SK-N-SH (cell line): ENCODE measurements around the gene TMA16. TPM values are rescaled to one million over a fixed set of nuclear protein-coding genes. Genes with fewer than 3 reads are reported as not detected.

Source experiments
- CTCF ChIA-PET: fragments of 300-600, 350-600 bp; formaldehyde crosslinking; extraction: SDS; loops from one replicate; lab custom pipeline; 2021; lab: Yijun Ruan, JAX
- POLR2A ChIA-PET: fragments of 350-600 bp; sonication (Branson Sonifier 250); formaldehyde crosslinking; extraction: SDS; loops from one replicate; lab custom pipeline; 2020; ENCODE audit warnings: antibody characterized with exemption, inconsistent platforms; lab: Yijun Ruan, JAX
- DNase-seq: peaks from one replicate; pipeline ENCODE4 v3.0.0; 2012
- H2AFZ ChIP-seq: fragments of 200-600 bp; sonication (generic); 2 replicates; pipeline ENCODE4 v1.8.1; 2016; ENCODE audit warnings: antibody characterized with exemption, mild to moderate bottlenecking, low read depth
- H3F3A ChIP-seq: fragments of 200-600 bp; sonication (generic); replicated peaks from 2 replicates; pipeline ENCODE3; 2016; ENCODE audit warnings: antibody characterized with exemption, mild to moderate bottlenecking; ENCODE audit not compliant: insufficient read depth
- H3K27ac ChIP-seq, 2 experiments: fragments of 200-500 bp in 1 of 2; fragments of 200-600 bp in 1 of 2; sonication (Bioruptor generic) in 1 of 2; sonication (generic), shearing (Covaris generic) in 1 of 2; 2 replicates each; pipeline versions ENCODE4 v1.5.1 to v1.6.1; 2014 to 2016; ENCODE audit warnings: low read depth in 2 of 2, inconsistent platforms in 1 of 2, low read length in 1 of 2, mild to moderate bottlenecking in 1 of 2, mixed read lengths in 1 of 2
- H3K27me3 ChIP-seq: fragments of 200-600 bp; sonication (generic), shearing (Covaris generic); 2 replicates; pipeline ENCODE4 v1.6.1; 2016; ENCODE audit warnings: mixed run types; ENCODE audit not compliant: insufficient read depth
- H3K36me3 ChIP-seq, 2 experiments: fragments of 200-500 bp in 1 of 2; fragments of 200-600 bp in 1 of 2; sonication (Bioruptor generic) in 1 of 2; sonication (generic) in 1 of 2; replicated peaks in 1 of 2; 2 replicates each; pipeline versions ENCODE3 to v1.5.1; 2014 to 2016; ENCODE audit warnings: low read length in 1 of 2, mild to moderate bottlenecking in 1 of 2; ENCODE audit not compliant: insufficient read depth in 2 of 2, control insufficient read depth in 1 of 2
- H3K4me1 ChIP-seq, 2 experiments: fragments of 200-500 bp in 1 of 2; fragments of 200-600 bp in 1 of 2; sonication (Bioruptor generic) in 1 of 2; sonication (generic), shearing (Covaris generic) in 1 of 2; 2 replicates each; pipeline versions ENCODE4 v1.5.1 to v1.6.1; 2014 to 2016; ENCODE audit warnings: low read depth in 1 of 2, low read length in 1 of 2, mixed run types in 1 of 2; ENCODE audit not compliant: insufficient read depth in 2 of 2, control insufficient read depth in 1 of 2
- H3K4me2 ChIP-seq: fragments of 200-600 bp; sonication (generic), shearing (Covaris generic); 2 replicates; pipeline ENCODE4 v1.6.1; 2017; ENCODE audit warnings: mixed run types
- H3K4me3 ChIP-seq, 2 experiments: fragments of 200-500 bp in 1 of 2; fragments of 200-600 bp in 1 of 2; sonication (Bioruptor generic) in 1 of 2; sonication (generic), shearing (Covaris generic) in 1 of 2; 2 replicates each; pipeline versions ENCODE4 v1.5.1 to v1.8.1; 2014 to 2016; ENCODE audit warnings: low read depth in 2 of 2, inconsistent platforms in 1 of 2, low read length in 1 of 2, mild to moderate bottlenecking in 1 of 2, mixed read lengths in 1 of 2, moderate library complexity in 1 of 2
- H3K79me2 ChIP-seq: fragments of 200-600 bp; sonication (generic); 2 replicates; pipeline ENCODE4 v1.8.1; 2017; ENCODE audit warnings: mild to moderate bottlenecking; ENCODE audit not compliant: insufficient read depth
- H3K9ac ChIP-seq: fragments of 200-600 bp; sonication (generic); 2 replicates; pipeline ENCODE4 v1.6.1; 2017; ENCODE audit warnings: mixed run types
- H3K9me2 ChIP-seq: fragments of 200-600 bp; sonication (generic); 2 replicates; pipeline ENCODE4 v1.6.1; 2017; ENCODE audit warnings: mixed run types
- H3K9me3 ChIP-seq: fragments of 200-600 bp; sonication (generic); 2 replicates; pipeline ENCODE4 v1.6.1; 2017; ENCODE audit warnings: mixed run types, mild to moderate bottlenecking, moderate library complexity
- H4K20me1 ChIP-seq: fragments of 200-600 bp; sonication (generic); 2 replicates; pipeline ENCODE4 v1.6.1; 2017; ENCODE audit warnings: mild to moderate bottlenecking, mixed run types; ENCODE audit not compliant: insufficient read depth
- CHD2 ChIP-seq: fragments of 150-350 bp; IDR thresholded peaks from 2 replicates; pipeline ENCODE4 v1.6.1; 2018; ENCODE audit warnings: low read length; ENCODE audit not compliant: partially characterized antibody
- EP300 ChIP-seq, 2 experiments: IDR thresholded peaks; 2 replicates each; pipeline versions ENCODE4 v1.4.0 to v1.6.1; 2012; ENCODE audit warnings: borderline replicate concordance in 1 of 2, low read depth in 1 of 2, low read length in 1 of 2
- FOXM1 ChIP-seq: IDR thresholded peaks from 2 replicates; pipeline ENCODE4 v1.4.0; 2012; ENCODE audit warnings: low read depth, mild to moderate bottlenecking
- GABPA ChIP-seq: IDR thresholded peaks from 2 replicates; pipeline ENCODE4 v1.4.0; 2012; ENCODE audit warnings: low read depth, mild to moderate bottlenecking
- GATA2 ChIP-seq: sonication (generic); formaldehyde crosslinking; IDR thresholded peaks from 2 replicates; pipeline ENCODE4 v1.5.0; 2020; ENCODE audit warnings: mild to moderate bottlenecking, missing genetic modification reagents
- JUND ChIP-seq: IDR thresholded peaks from 2 replicates; pipeline ENCODE4 v1.4.0; 2012
- MAX ChIP-seq: IDR thresholded peaks from 2 replicates; pipeline ENCODE4 v1.4.0; 2012; ENCODE audit warnings: low read depth
- MXI1 ChIP-seq: IDR thresholded peaks from 2 replicates; pipeline ENCODE4 v1.6.1; 2012; ENCODE audit warnings: mild to moderate bottlenecking, low read depth, low read length, improper control_type of control experiment
- NRF1 ChIP-seq: IDR thresholded peaks from 2 replicates; pipeline ENCODE4 v1.6.1; 2012; ENCODE audit warnings: low read depth, mild to moderate bottlenecking, low read length
- POLR2AphosphoS5 ChIP-seq: IDR thresholded peaks from 2 replicates; pipeline ENCODE4 v1.6.1; 2012; ENCODE audit warnings: low read depth, low read length
- RAD21 ChIP-seq: IDR thresholded peaks from 2 replicates; pipeline ENCODE4 v1.6.1; 2012; ENCODE audit warnings: mild to moderate bottlenecking, low read length
- RCOR1 ChIP-seq: fragments of 150-350 bp; IDR thresholded peaks from 2 replicates; pipeline ENCODE4 v1.6.1; 2017; ENCODE audit warnings: antibody characterized with exemption, low read length
- RFX5 ChIP-seq: IDR thresholded peaks from 2 replicates; pipeline ENCODE4 v1.6.1; 2012; ENCODE audit warnings: mild to moderate bottlenecking, improper control_type of control experiment, low read length
- RXRA ChIP-seq: IDR thresholded peaks from 2 replicates; pipeline ENCODE4 v1.4.0; 2012; ENCODE audit warnings: low read depth, mild to moderate bottlenecking, borderline replicate concordance
- TAF1 ChIP-seq: IDR thresholded peaks from 2 replicates; pipeline ENCODE4 v1.6.1; 2012; ENCODE audit warnings: low read depth, mild to moderate bottlenecking, low read length, moderate library complexity, borderline replicate concordance
- USF2 ChIP-seq: fragments of 150-350 bp; IDR thresholded peaks from 2 replicates; pipeline ENCODE4 v1.6.1; 2017; ENCODE audit warnings: antibody characterized with exemption, low read length, low read depth, borderline replicate concordance
- ZBTB33 ChIP-seq: IDR thresholded peaks from 2 replicates; pipeline ENCODE4 v1.4.0; 2012; ENCODE audit warnings: low read depth, borderline replicate concordance
- WGBS: methylation state at CpG from one replicate; pipeline ENCODE4 v1.1.6; 2017; ENCODE audit warnings: low lambda C conversion rate; 5-methylcytosine and 5-hydroxymethylcytosine counted together
- polyA plus RNA-seq, 3 experiments: library from polyadenylated mRNA; depleted of rRNA; stranded (reverse); fragments of >200 nt; gene quantifications; 2 replicates each; pipeline ENCODE4 v1.2.3, GENCODE V29; 2012
- TF ChIP-seq, protein P1 (sequence below): IDR thresholded peaks from 2 replicates; pipeline ENCODE4; 2012

TMA16 gene
- polyA plus RNA-seq, 1 of the 3 experiments (the other 2 are of a cell fraction), result 10.0 TPM

GRCh38 chr4:163474027-163474426 is 20.5 kb upstream of the TMA16 start:
- H4K20me1 ChIP-seq, result no peaks in the 10 kb centered on the region
- no peak overlapping the region for H3K9ac ChIP-seq
- H3K4me3 ChIP-seq, result no peak overlapping the region
- no peak overlapping the region for H3K27ac ChIP-seq
- WGBS, result 49% methylated on average over 3 of the region's 3 CpGs
- H3F3A ChIP-seq, result no peaks in the 10 kb centered on the region
- no peak overlapping the region for H3K4me2 ChIP-seq
- peaks cover 25% of the 10 kb centered on the region; the same call in 1 of the 2 replicates for H3K27me3 ChIP-seq
- no peaks in the 10 kb centered on the region for H3K4me1 ChIP-seq
- TF ChIP-seq, protein P1, sequence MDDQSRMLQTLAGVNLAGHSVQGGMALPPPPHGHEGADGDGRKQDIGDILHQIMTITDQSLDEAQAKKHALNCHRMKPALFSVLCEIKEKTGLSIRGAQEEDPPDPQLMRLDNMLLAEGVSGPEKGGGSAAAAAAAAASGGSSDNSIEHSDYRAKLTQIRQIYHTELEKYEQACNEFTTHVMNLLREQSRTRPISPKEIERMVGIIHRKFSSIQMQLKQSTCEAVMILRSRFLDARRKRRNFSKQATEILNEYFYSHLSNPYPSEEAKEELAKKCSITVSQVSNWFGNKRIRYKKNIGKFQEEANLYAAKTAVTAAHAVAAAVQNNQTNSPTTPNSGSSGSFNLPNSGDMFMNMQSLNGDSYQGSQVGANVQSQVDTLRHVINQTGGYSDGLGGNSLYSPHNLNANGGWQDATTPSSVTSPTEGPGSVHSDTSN, result no peak
- TF ChIP-seq MXI1, result no peak
- TF ChIP-seq EP300 (IDR thresholded peaks at IDR 0.05; ENCODE audit: borderline replicate concordance in 1 of 2, low read depth in 1 of 2, low read length in 1 of 2), result no peak
- no peak for TF ChIP-seq MAX
- TF ChIP-seq TAF1, result no peak
- no peak for TF ChIP-seq USF2
- no peak for TF ChIP-seq NRF1
- no peak for TF ChIP-seq RFX5
- TF ChIP-seq RXRA, result no peak
- no peak for TF ChIP-seq POLR2AphosphoS5
- TF ChIP-seq CHD2, result no peak
- TF ChIP-seq RCOR1, result no peak
- TF ChIP-seq GABPA, result no peak
- no peak for TF ChIP-seq GATA2 (CRISPR knock-in tag)
- TF ChIP-seq FOXM1, result no peak
- TF ChIP-seq RAD21, result no peak
- no peak for TF ChIP-seq JUND
- no peak for TF ChIP-seq ZBTB33
- H3K9me3 ChIP-seq, result no peaks in the 10 kb centered on the region
- no peak for DNase-seq
- H3K79me2 ChIP-seq, result no peaks in the 10 kb centered on the region
- ChIA-PET CTCF (interaction anchor here (1.1 kb wide), 2 partner anchors 74 to 328 kb away, joined by 3 read pairs; no protein-coding TSS in a partner anchor), POLR2A (no interaction called here)
- no peak overlapping the region for H2AFZ ChIP-seq
- no peaks in the 10 kb centered on the region for H3K36me3 ChIP-seq
- H3K9me2 ChIP-seq, result no peaks in the 10 kb centered on the region
